ENCODE data around the gene RPTOR. TPM values are rescaled to one million over a fixed set of nuclear protein-coding genes. Genes with fewer than 3 reads are reported as not detected.

Gene RPTOR
- total RNA-seq, 1 donor from 2014 or later = 21.8 TPM

DNA sequence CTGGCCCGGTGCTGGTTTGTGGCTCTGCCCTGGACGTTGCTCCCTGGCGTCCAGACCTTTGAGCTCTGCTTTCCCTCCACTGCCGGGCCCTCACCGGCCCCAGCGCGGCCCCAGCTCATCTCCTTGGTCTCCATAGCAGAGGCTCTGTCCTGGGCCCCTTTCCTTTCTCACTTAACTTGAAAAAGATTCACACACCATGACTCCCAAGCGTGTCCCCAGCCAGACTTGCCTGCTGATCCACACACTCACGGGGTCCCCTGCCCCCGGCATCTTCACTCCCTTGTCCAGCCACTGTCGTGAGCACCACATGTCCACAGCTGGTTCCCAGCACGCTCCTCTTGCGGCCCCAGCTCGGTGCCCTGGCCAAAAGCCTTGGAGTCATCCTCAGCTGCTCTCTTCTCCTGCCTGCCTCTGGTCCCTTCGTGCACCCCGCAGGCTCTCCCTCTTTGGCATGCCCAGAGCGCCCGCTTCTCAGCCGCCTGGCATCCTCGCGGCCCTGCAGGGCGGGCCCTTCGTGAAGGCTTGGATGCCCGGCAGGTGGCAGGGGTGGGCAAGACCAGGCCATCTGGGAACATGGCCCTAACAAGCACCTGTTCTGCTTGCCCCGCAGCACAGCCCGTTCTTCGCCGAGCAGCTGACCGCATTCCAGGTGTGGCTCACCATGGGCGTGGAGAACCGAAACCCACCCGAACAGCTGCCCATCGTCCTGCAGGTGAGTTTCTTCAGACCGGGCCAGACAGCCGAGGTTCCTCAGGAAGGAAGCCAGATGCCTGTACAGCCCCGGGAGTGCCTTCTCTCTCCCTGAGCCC is 301.4 kb downstream of the RPTOR start:
- no peak for DNase-seq
- H3K27ac ChIP-seq (replicated peaks) = no peak overlapping the region
- intact Hi-C loops (cut with micrococcal nuclease) = no loop called here
- H3K9me3 ChIP-seq (replicated peaks) = no peaks in the 10 kb centered on the region
- TF ChIP-seq, protein P1, sequence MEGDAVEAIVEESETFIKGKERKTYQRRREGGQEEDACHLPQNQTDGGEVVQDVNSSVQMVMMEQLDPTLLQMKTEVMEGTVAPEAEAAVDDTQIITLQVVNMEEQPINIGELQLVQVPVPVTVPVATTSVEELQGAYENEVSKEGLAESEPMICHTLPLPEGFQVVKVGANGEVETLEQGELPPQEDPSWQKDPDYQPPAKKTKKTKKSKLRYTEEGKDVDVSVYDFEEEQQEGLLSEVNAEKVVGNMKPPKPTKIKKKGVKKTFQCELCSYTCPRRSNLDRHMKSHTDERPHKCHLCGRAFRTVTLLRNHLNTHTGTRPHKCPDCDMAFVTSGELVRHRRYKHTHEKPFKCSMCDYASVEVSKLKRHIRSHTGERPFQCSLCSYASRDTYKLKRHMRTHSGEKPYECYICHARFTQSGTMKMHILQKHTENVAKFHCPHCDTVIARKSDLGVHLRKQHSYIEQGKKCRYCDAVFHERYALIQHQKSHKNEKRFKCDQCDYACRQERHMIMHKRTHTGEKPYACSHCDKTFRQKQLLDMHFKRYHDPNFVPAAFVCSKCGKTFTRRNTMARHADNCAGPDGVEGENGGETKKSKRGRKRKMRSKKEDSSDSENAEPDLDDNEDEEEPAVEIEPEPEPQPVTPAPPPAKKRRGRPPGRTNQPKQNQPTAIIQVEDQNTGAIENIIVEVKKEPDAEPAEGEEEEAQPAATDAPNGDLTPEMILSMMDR (IDR thresholded peaks at IDR 0.05; ENCODE audit: borderline replicate concordance) = no peak
- H3K4me3 ChIP-seq = no peak overlapping the region
- H3K4me1 ChIP-seq = no peaks in the 10 kb centered on the region
- H3K27me3 ChIP-seq (ENCODE audit: low read depth) = no peaks in the 10 kb centered on the region
- H3K36me3 ChIP-seq = peaks cover 27% of the 10 kb centered on the region

DNA sequence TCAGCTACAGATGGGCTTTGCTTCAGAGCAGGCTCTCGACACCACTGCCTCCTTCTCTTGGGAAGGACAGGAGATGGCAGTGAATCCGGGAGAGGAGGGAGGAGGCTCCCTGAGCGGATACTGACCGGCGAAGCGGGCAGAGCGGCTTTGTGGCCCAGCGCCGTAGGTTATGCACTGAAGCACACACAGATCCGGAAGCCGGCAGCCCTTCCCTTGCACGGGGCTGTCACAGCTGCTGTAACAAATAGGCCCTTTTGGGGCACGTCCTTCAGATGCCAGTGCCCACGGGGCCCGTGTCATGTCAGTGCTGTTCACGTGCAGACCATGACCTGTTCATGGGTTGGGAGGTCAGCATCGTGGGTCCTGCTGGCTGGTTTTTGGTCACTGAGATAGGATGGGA is 302.3 kb downstream of the RPTOR start:
- Histone ChIP-seq H3K27ac (replicated peaks) (no peak overlapping the region), H3K27me3 (ENCODE audit: low read depth) (no peaks in the 10 kb centered on the region), H3K4me1 (no peaks in the 10 kb centered on the region), H3K4me3 (no peak overlapping the region), H3K36me3 (peaks cover 27% of the 10 kb centered on the region), H3K9me3 (replicated peaks) (no peaks in the 10 kb centered on the region)
- intact Hi-C loops (cut with micrococcal nuclease) = no loop called here
- TF ChIP-seq, protein P1 (IDR thresholded peaks at IDR 0.05; ENCODE audit: borderline replicate concordance) = no peak
- no peak for DNase-seq

DNA sequence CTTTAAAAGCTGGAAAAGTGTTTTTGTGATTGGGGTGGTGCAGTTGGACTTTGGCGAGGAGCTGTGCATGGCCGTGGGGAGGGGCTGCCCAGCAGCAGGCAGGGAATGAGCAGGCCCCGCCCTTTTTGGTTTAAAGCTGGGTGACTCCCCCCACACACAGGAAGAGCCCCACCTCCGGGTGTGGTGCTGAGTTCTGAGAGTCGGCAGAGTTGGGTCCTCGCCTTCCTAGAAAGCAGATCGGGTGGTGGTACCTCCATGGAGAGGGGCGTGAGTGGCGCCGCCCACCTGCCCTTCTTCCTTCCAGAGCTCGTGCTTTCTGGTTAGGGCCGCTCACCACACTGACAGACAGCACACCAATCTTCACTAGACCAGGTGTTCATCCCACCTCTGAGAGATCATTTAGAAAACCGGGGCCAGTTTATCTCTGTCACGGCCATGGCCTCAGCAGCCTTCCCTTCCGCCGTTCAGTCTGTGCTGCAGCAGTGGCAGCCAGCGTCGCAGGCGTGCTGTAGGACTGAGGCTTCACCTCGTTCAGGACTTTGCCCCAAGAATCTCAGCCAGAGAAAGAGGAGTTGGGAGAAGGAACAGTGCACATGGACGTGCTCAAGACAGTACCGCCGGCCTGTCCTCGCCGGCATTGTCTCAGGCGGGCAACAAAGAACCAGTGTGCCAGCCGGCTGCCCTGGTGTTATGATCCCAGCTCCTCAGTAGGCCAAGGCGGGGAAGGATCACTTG is 303.0 kb downstream of the RPTOR start:
- H3K27me3 ChIP-seq (ENCODE audit: low read depth) = no peaks in the 10 kb centered on the region
- no peak overlapping the region for H3K27ac ChIP-seq (replicated peaks)
- TF ChIP-seq, protein P1 (IDR thresholded peaks at IDR 0.05; ENCODE audit: borderline replicate concordance) = no peak
- peaks cover 27% of the 10 kb centered on the region for H3K36me3 ChIP-seq
- no peak overlapping the region for H3K4me3 ChIP-seq
- no peaks in the 10 kb centered on the region for H3K9me3 ChIP-seq (replicated peaks)
- no peaks in the 10 kb centered on the region for H3K4me1 ChIP-seq
- DNase-seq = no peak
- intact Hi-C loops (cut with micrococcal nuclease) = no loop called here

DNA sequence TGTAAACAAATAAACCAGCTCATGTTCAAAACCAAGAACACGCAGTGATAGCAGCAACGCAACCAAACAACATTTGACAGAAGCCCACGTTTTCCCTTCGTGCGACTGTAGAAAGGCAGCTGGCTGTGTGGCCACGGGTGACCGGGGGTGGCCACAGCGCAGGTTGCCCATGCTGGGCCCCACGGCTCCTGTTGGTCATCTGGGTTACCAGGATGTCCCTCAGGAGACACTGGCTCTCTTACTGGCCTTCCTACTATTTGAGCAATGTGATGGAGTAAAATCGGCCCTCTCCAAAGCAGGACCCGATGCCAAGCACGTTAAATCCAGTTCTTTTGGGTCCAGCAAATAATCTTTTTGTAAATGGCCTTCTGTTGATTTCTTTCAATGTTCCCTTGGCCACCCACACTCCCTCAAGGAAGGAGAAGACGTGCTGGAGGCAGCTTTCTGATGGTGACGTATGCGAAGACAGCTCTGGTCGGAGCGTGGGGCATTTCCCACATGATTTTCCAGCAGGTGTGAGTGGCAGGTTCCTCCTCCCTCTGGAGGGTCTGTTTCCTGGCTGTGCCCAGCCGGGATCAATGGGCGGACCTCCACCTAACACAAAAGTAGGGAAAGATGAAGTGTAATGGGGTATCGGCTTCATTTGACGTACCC is 303.9 kb downstream of the RPTOR start:
- peaks cover 27% of the 10 kb centered on the region for H3K36me3 ChIP-seq
- TF ChIP-seq, protein P1 (IDR thresholded peaks at IDR 0.05; ENCODE audit: borderline replicate concordance) = no peak
- DNase-seq = no peak

DNA sequence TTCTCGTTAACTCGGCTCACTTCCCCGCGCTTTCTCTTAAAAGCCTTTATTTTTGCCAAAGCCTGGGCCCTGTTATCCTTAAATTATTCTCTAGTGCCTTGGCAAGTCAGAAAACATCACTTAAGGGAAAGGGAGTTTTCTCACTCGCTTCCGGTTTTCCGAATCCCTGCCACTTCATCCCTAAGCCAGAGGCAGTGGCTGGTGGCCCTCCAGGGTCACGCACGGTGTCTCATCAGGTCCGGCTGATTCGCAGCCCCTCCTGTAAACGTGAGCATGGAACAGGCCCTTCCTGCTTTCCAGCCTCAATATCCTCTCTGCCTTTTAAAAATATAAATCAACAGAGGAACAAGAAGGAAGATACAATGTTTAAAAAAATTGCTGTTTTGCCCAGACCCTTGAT is 304.5 kb downstream of the RPTOR start:
- TF ChIP-seq, protein P1 (IDR thresholded peaks at IDR 0.05; ENCODE audit: borderline replicate concordance) = no peak
- peaks cover 27% of the 10 kb centered on the region for H3K36me3 ChIP-seq
- H3K9me3 ChIP-seq (replicated peaks) = no peaks in the 10 kb centered on the region
- no peak overlapping the region for H3K4me3 ChIP-seq
- no peaks in the 10 kb centered on the region for H3K4me1 ChIP-seq
- intact Hi-C loops (cut with micrococcal nuclease) = no loop called here
- no peaks in the 10 kb centered on the region for H3K27me3 ChIP-seq (ENCODE audit: low read depth)
- no peak for DNase-seq
- H3K27ac ChIP-seq (replicated peaks) = no peak overlapping the region

More for the DNA sequence above, 303.9 kb downstream of the RPTOR start:
- H3K9me3 ChIP-seq (replicated peaks) = no peaks in the 10 kb centered on the region
- H3K4me1 ChIP-seq = no peaks in the 10 kb centered on the region
- H3K27ac ChIP-seq (replicated peaks) = no peak overlapping the region
- no peaks in the 10 kb centered on the region for H3K27me3 ChIP-seq (ENCODE audit: low read depth)
- H3K4me3 ChIP-seq = no peak overlapping the region
- intact Hi-C loops (cut with micrococcal nuclease) = no loop called here
